Ovary (tissue), 3 donors: ENCODE results near the gene SLC43A1.

Experiments
- CTCF ChIP-seq, 3 donors: fragments of 450-650 bp in 2 of 3; fragments of 200-600 bp in 1 of 3; IDR thresholded peaks; one replicate each; pipeline versions ENCODE4 v1.5.1 to v1.8.0; 2016 to 2022; ENCODE audit warnings: antibody characterized with exemption in 3 of 3, mild to moderate bottlenecking in 1 of 3
- EP300 ChIP-seq: sonication (generic); formaldehyde crosslinking; IDR thresholded peaks from one replicate; pipeline ENCODE4 v1.6.1; 2017; ENCODE audit warnings: antibody characterized with exemption
- POLR2A ChIP-seq: fragments of 450-650 bp; IDR thresholded peaks from one replicate; pipeline ENCODE4 v1.6.1; 2017; ENCODE audit warnings: antibody characterized with exemption, mild to moderate bottlenecking, moderate library complexity
- donor health status: DM: no; HTN: no; CAD: no.

- no peak for TF ChIP-seq CTCF (IDR thresholded peaks at IDR 0.05)
- TF ChIP-seq EP300: no peak
- TF ChIP-seq POLR2A: no peak
These were observed 37.9 kb downstream of the SLC43A1 start for GRCh38 chr11:57477507-57478189.
